COLO668 (cell line): Measurements from ENCODE around the gene CA9.
"Not testable (repeated sequence)": the region's sequence is repeated elsewhere in the genome, so short reads cannot be mapped to it uniquely, and the experiment has no call there.

ENCODE experiments used
- DNase-seq: peaks from one replicate; lab custom pipeline; 2025; ENCODE audit not compliant: unreplicated experiment; lab: John Stamatoyannopoulos, UW

The CA9 gene

GRCh38 chr9:35673132-35674024, at the start of gene CA9:
TSS of gene CA9 (plus strand) at chr9:35673928. CDS start at chr9:35673960, 32 bp downstream.
- peak; percentile 67 for DNase-seq

- no peak for DNase-seq
These were observed 46.2 kb upstream of the CA9 start for GRCh38 chr9:35627575-35627974.

GRCh38 chr9:35628389-35628991, 45.2 kb upstream of the CA9 start:
- DNase-seq: no peak

- no peak for DNase-seq
These were observed 44.1 kb upstream of the CA9 start for GRCh38 chr9:35629597-35629996.

GRCh38 chr9:35635730-35636129, 38.0 kb upstream of the CA9 start:
- DNase-seq: no peak

GRCh38 chr9:35636135-35636876, 37.4 kb upstream of the CA9 start:
- no peak for DNase-seq

GRCh38 chr9:35636877-35637246, 36.9 kb upstream of the CA9 start:
- not testable (repeated sequence) for DNase-seq

GRCh38 chr9:35637427-35637955, 36.2 kb upstream of the CA9 start:
- DNase-seq: not testable (repeated sequence)

GRCh38 chr9:35638751-35639150, 35.0 kb upstream of the CA9 start:
- DNase-seq: not testable (repeated sequence)

- DNase-seq: not testable (repeated sequence)
These were observed 34.5 kb upstream of the CA9 start for GRCh38 chr9:35639225-35639624.

- no peak for DNase-seq
These were observed 34.1 kb upstream of the CA9 start for GRCh38 chr9:35639631-35640030.

GRCh38 chr9:35640431-35640830, 33.3 kb upstream of the CA9 start:
- not testable (repeated sequence) for DNase-seq

- not testable (repeated sequence) for DNase-seq
These were observed 32.2 kb upstream of the CA9 start for GRCh38 chr9:35641478-35641877.

GRCh38 chr9:35643046-35643445, 30.7 kb upstream of the CA9 start:
- DNase-seq: no peak

GRCh38 chr9:35645736-35646135, 28.0 kb upstream of the CA9 start:
- not testable (repeated sequence) for DNase-seq

GRCh38 chr9:35646153-35646532, 27.6 kb upstream of the CA9 start:
- DNase-seq: no peak

- peak; percentile 92 for DNase-seq
These were observed 27.0 kb upstream of the CA9 start for GRCh38 chr9:35646533-35647265.

- DNase-seq: no peak
These were observed 24.0 kb upstream of the CA9 start for GRCh38 chr9:35649431-35650340.

GRCh38 chr9:35650341-35651158, 23.2 kb upstream of the CA9 start, which contains the start of gene SIT1:
TSS of gene SIT1 (minus strand) at chr9:35650931. CDS start at chr9:35650853, 78 bp downstream.
- DNase-seq: no peak
